Inferior parietal cortex (tissue), 1 donor: ENCODE measurements around the gene CDC42BPA.
A peak's percentile ranks its signal among the peaks of the same experiment; 100 is the strongest.
"Not testable (repeated sequence)": the region's sequence is repeated elsewhere in the genome, so short reads cannot be mapped to it uniquely, and the experiment has no call there.

Experiments
- DNase-seq: peaks from one replicate; pipeline ENCODE4 v3.0.0-alpha.2; 2016; ENCODE audit errors: extremely low spot score

The CDC42BPA gene, protein sequence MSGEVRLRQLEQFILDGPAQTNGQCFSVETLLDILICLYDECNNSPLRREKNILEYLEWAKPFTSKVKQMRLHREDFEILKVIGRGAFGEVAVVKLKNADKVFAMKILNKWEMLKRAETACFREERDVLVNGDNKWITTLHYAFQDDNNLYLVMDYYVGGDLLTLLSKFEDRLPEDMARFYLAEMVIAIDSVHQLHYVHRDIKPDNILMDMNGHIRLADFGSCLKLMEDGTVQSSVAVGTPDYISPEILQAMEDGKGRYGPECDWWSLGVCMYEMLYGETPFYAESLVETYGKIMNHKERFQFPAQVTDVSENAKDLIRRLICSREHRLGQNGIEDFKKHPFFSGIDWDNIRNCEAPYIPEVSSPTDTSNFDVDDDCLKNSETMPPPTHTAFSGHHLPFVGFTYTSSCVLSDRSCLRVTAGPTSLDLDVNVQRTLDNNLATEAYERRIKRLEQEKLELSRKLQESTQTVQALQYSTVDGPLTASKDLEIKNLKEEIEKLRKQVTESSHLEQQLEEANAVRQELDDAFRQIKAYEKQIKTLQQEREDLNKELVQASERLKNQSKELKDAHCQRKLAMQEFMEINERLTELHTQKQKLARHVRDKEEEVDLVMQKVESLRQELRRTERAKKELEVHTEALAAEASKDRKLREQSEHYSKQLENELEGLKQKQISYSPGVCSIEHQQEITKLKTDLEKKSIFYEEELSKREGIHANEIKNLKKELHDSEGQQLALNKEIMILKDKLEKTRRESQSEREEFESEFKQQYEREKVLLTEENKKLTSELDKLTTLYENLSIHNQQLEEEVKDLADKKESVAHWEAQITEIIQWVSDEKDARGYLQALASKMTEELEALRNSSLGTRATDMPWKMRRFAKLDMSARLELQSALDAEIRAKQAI (N-terminal part only)

DNA sequence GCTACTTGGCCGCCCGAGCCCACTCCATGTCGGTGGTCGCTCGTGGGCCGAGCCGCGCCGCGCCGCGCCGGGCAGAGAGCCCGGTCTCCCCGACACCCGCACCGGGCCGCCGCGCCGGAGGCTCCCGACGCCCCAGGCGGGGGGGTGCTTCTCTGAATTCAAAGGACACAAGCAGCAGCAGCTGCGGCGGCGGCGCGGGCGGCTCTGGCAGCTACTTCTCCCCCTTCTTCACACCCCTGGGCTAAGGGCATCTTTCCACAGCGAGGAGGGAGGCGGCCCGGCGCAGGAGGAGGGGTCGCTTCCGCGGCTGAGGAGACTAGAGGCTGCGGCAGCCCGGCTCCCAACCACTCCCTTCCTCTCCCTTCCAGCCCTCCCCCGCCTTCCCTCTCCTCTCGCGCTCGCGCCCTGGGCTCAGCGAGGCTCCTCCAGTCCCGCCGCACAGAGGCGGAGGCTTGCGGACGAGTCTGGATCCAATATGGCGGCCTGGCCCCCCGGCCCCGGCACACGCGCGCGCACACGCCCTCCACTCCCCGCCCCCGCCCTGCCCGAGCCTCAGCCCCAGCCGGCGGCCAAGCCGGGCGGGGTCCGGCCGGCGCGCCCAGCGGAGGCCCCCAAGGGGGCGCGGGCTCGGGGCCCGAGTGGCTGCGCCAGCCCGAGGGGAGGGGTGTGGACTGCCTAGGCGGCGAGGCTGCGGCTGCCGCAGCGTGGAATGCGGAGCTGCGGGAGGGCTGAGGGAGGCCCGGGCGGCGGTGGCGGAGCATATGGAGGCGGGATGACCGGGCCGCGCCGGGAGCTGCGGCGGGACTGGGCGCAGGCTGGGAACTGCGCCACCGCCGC, at the start of gene CDC42BPA:
TSS of gene CDC42BPA (minus strand) at position 477 of the 837 bp plus-strand sequence. CDS start 1,310 bp downstream, outside the sequence.
- peak; percentile 83 for DNase-seq

DNA sequence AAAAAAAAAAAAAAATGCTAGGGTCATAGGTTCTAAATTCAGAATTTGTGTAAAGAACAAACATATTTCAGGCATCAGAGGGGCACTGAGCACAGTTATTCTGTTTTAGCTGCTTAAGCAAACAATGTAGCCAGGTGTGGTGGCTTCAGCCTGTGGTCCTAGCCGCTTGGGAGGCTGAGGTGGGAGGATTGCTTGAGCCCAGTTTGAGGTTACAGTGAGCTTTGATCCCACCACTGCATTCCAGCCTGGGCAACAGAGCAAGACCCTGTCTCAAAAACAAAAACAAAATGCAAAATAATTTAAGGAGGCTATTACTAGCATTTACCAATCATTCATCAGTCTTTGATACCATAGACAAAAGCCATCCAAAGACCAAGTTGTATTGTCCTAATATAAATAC, 49.7 kb upstream of the CDC42BPA start:
- DNase-seq, result no peak

DNA sequence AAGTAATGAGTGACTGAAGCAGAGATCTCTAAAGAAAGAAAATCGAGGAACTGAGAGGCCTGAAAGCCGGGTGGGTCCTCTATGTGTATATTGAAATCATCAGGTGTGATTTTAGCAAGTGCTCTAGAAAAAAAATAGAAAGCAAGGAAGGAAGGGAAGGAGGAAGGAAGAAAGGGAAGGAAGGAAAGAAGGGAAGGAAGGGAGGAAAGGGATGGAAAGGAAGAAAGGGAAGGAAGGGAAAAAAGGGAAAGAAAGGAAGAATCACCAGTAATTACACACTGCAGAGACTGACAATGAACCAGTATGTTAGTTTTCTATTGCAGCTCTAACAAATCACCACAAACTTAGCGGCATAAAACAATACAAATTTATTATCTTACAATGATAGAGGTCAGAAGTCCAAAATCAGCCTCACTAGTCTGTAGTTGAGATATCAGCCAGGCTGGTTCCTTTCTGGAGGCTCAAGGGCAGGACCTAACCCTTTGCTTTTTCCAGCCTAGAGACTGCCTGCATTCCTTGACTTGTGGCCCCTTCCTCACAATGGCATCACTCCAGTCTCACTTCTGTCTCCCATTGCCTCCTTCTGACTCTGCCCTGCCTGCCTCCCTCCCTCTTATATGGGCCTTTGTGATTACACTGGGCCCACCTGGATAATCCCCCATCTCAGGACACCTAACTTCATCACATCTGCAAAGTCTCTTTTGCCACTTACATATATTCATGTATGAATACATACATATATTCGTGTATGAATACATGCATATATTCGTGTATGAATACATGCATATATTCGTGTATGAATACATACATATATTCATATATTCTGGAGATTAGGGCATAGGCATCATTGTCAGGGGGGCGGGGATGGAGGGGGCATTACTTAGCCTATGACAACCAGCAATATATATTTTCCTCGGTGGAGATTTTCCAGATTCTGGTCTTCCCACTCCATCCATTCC, 47.5 kb upstream of the CDC42BPA start:
- DNase-seq, result no peak

DNA sequence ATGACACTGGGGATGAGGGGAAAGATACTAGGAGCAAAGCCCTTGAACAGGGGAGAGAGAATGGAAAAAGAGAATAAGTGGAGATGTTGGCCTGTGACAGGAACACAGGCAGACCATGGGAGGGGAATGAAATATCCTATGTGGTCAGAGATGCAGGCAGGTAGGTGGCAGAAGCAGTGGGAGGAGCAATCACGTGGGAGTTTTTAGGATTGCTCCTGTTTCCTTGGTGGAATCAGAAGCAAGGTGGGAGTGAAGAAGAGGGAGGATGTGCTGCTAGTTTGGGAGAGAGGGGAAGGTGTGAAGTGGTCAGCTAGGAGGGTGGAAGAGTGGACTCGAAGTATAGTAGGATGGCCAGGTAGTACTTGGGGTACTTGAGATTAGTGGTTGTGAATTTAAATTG, 46.4 kb upstream of the CDC42BPA start:
- no peak for DNase-seq

DNA sequence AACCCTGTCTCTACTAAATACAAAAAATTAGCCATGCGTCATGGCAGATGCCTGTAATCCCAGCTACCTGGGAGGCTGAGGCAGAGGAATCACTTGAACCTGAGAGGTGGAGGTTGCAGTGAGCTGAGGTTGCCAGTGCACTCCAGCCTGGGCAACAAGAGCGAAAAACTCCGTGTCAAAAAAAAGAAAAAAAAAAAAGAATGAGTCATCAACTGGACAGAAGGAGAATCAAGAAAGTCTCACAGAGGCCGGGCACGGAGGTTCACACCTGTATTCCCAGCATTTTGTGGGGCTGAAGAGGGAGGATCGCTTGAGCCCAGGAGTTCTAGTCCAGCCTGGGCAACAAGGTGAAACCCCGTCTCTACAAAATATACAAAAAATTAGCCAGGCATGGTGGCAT, 45.5 kb upstream of the CDC42BPA start:
- no peak for DNase-seq

DNA sequence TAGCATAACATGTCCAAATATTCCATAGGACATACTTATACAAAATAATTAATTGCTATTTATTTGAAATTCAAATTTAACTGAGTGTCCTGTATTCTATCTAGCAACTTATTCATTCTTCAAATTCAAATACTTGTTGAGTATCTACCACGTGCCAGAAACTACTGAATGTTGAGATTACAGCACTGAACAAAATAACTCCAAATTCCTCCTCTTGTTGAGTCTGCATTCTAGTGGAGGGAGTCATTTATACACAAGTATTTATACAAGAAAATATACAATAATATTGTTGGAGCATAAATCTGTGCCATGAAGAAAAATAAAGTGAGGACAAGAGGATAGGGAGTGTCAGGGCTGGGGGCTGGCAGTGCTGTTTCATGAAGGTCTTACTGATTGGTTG, 43.7 kb upstream of the CDC42BPA start:
- DNase-seq, result no peak

DNA sequence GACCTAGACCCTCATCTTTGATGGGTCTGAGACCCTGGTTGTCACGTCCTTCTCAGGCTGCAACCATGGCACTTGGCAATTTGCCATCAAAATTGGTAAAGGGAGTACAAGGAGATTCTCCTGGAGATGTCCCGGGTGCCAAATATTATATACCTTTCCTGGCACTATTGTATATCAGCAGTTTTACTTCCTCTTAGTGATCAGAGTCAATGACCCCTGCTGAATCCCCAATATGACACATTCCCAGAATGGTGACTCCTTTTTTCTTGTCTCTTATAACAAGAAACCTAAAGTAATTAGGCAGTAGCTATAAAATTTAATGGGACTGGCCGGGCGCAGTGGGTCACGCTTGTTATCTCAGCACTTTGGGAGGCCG, 39.6 kb upstream of the CDC42BPA start:
- DNase-seq, result no peak

DNA sequence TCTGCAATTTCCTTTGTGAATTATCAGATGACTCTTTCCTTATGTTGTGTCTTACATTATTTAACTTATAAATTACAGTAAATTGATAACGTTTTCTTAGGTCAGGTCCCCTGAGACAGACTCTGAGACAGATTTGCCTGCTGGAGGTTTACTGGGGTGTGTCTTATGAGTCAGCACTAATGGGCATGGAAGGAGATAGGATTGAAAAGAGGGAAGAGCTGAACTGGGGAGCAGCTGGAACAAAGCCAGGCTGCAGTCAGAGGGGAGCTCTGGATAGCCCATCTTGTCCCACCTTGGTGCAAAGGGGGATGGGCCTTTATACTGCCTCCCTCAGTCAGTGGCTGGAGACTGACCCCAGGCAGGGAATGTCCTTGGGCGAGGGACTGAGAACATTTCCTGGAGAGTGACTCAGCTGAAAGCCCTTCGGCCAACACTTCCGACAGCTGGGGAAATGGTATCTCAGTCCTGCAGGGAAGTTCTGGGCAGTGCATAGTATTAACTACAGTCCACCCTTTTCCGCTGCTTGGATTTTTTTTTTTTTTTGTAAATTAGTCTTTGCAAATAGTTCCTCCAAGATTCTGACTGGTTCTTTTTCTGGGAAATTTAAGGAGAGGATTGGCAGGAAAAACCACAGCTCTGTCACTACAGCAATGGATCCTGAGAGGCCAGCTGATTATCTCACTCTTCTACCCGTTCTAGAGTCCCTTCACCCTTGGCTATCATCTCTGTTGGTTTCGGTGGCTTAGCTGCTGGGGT, 39.1 kb upstream of the CDC42BPA start:
- no peak for DNase-seq

DNA sequence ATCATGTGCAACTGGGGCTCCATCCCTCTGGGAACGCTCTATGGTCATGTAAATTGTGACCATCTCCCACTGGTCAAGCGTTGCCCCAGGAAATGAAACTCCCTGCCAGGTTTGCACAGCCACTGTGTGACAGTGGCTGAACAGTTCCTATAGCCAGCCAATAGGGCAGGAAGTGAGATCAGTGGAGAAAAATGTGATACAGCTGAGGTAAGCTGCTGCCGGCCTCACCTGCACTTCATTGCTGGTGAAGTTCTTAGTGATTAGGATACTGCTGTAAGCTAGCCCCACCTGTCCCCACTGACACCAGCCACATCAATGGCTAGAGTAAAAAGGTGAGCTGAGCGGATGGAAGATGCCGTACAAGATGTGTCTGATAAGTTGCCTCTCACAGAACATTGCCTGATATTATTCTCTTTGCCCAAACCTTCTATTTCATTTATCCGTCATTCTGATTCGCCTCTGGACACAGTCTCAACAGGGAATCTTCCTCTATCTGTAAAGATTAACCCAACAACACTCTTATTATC, 38.4 kb upstream of the CDC42BPA start:
- no peak for DNase-seq

DNA sequence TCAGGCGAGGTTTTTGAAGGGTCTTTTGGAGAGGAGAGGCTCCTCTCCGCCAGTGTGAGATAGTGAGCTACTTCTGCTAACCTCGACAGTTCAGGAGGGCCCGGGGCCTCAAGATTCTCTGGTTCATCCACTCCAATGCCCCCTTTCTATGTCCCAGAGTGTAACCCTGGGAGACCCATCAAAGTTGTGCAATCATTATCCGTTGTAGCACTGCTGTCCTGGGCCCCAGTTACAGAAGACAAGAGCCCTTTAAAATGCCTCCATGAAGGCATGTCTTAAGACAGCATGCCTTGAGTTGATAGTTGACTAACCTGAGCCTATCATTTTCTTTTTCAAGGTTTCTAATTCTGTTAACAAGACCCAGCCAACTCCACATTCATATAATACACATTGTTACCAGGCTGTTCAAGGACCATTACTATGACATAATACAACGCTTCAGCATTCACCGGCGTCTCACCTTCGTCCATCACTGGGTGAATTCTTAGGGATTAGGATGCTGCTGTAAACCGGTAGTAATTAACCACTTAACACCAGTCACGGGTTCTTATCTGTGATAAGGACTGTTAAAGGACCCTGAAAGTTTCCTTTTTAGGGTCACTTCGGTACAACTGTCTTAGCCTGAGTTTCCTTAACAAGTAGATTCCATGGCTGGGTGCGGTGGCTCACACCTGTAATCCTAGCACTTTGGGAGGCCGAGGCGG, 37.4 kb upstream of the CDC42BPA start:
- no peak for DNase-seq

DNA sequence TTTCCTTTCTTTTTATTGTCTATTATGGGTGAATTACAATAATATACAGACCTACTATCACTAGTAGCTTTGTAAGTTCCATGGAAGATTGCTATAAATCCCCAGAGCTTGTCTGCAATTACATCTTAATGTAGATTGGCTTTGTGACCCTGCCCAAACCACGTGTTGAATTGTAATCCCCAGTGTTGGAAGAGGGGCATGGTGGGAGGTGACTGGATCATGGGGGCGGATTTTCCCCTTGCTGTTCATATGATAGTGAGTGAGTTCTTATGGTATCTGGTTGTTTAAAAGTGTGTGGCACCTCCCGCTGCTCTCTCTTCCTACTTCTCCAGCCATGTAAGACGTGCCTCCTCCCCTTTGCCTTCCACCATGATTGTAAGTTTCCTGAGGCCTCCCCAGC, 34.9 kb upstream of the CDC42BPA start:
- DNase-seq, result no peak

DNA sequence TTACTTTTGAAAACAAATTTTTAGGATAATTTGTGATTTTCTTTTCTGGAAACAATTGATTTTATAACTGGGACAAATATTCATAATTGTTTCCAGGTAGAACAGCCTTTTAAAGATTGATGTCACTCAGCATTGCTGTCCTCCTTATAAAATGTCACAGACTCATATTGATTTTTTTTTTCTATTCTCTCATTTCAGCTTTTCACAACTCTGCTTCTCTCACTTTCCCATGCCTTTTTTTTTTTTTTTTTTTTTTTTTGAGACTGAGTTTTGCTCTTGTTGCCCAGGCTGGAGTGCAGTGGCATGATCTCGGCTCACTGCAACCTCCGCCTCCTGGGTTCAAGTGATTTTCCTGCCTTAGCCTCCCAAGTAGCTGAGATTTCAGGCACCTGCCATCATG, 33.9 kb upstream of the CDC42BPA start:
- DNase-seq, result not testable (repeated sequence)

DNA sequence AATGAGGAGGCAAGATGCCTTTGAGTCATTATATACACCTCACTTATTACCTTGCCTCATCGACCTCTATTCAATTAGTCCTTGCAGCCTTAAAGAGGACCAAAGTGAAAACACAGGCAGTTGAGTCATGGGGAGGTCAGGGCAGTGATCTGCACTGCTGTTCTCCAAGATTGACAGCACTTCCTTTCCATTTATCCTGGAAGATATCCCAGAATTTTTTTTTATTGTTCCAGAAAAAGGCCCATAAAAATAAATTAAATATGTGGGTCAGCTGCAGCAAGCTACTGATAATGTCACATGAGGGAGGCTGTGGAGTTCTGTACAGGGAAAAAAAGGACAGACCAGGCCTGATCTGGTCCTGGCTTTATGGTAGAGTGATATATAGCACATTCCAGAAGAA, 33.2 kb upstream of the CDC42BPA start:
- no peak for DNase-seq

DNA sequence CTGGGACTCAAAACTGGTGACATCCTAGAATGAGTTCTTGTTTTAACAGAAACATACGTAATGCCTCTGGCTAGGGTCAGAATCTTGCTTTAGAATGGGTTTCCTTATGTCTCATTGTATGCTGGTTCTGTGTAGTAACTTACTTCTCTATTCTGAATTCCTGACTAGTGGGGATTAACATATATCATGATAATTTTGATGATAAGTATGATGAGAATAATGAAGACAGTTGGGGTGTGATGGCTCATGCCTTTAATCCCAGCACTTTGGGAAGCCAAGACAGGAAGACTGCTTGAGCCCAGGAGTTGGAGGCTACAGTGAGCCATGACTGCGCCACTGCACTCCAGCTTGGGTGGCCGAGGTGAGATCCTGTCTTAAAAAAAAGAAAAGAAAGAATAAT, 31.7 kb upstream of the CDC42BPA start:
- DNase-seq, result no peak

DNA sequence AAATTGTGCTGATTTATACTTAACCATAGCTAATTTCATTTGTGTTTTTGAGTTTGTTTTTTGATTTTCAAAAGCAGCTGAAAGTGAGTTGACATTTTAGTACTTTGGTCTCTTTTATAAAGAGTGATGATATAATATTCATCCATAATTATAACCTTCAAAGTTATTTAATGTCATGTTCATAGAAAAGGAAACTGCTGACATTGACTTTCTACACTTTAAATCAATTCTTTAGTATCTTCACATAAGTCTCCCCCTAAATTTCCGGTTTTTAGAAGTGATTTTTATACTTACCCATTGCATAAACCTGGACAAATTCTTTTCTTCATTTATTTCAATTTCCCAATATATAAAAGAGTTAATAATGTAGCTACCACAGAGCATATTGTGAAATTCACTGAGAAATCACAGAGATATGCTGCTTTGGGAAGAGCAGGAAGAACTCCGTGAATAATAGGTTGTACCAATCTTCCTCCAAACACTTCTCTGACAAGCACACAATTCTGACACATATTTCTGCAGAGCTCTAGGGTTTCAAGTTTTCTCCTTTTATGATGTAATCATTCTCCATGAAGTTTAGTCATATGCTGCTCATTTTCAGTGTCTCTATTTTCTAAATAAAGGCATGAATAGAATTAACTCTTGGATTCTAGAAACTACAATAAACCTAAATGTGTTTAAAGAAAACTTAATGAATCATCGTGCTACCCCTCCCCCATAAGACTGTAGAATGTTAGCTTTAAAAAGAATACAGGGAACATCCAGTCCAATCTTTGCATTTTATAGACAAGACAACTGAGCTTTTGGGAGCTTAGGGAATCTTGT, 25.6 kb upstream of the CDC42BPA start:
- DNase-seq, result no peak

DNA sequence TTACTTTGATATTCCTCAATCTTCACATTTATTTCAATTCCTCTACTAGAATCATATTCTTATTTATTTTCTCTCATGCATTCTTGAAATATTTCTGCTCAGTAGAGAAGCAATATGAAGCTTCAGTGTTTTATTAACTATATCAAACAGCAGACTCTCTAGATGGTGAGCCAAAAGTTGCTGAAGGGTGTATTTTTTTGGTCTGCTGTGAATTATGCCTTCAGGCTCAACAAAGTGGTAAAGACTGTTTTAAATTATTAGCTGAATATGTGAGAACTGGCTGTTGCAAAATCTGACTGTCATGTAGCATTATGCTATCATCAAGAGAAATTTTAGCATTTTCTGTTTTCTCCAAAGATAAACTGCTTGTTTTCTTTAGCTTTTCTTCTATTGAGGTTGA, 24.9 kb upstream of the CDC42BPA start:
- no peak for DNase-seq

DNA sequence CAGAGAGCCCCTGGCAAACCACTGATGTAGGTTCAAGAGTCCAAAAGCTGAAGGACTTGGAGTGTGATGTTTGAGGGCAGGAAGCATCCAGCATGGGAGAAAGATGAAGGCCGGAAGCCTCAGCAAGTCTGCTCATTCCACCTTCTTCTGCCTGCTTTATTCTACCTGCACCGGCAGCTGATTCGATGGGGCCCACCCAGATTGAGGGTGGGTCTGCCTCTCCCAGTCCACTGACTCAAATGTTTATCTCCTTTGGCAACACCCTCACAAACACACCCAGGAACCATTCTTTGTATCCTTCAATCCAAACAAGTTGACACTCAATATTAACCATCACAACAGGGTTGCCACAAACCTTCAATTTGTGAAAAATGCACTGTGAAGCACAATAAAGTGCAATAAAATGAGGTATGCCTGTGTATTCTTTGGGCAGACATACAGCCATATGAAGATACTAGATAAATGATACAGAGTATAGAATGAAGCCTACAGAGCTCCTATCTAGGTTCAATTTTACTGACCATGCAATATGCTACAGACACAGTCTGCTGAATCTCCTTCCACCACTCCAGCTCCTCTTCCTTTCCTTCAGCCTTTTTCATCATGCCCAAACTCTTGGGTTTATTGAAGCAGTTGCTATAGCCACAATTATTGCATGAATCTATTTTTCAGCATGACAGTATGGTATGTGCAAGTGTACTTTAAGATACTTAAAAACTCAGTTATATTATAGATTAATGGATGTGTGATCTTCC, 24.0 kb upstream of the CDC42BPA start:
- DNase-seq, result no peak

DNA sequence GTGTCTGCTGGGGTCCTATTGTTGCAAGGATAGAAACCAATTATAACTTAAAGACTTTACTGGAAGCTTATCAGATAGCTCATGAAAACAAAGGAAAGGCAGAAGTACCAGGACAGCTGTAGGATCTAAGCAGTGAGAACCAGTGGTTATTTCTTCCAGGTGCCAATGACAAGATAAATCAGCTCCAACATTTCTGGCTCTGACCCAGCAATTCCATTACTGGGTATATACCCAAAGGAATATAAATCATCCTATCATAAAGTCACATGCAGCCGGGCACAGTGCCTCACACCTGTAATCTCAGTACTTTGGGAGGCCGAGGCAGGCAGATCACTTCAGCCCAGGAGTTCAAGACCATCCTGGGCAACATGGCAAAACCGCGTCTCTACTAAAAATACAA, 17.8 kb upstream of the CDC42BPA start:
- DNase-seq, result not testable (repeated sequence)
